ENCODE measurements around the gene PARVB.
"Not testable (repeated sequence)": the region's sequence is repeated elsewhere in the genome, so short reads cannot be mapped to it uniquely, and the experiment has no call there.

PARVB gene

DNA sequence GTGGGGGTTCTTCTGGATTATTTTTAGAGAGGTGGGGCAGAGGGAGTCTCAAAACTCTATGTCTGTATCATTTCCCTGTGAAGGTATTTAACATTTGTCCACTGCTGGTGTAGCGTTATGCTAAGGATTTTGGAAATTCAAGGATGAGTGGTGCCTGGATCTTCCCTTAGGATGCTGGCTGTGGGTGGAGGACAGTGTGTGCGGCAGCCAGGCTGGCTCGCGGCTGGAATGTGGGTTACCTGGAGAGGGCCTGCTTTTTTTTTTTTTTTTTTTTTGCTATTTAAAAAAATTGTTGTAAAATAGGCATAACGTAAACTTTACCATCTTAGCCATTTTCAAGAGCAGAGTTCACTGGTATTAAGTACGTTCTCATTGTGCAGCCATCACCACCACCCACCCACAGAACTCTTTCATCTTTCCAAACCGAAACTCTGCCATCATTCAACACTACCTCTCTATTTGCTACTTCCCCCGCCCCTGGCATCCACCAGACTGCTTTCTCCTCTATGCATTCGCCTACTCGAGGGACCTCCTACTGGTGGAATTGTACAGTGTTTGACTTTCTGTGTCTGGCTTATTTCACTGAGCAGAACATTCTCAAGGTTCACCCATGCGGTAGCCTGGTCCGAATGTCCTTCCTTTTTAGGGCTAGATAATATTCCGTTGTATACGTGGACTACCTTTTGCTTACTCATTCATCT lies 67.1 kb downstream of the PARVB start:
- no peak for DNase-seq

DNA sequence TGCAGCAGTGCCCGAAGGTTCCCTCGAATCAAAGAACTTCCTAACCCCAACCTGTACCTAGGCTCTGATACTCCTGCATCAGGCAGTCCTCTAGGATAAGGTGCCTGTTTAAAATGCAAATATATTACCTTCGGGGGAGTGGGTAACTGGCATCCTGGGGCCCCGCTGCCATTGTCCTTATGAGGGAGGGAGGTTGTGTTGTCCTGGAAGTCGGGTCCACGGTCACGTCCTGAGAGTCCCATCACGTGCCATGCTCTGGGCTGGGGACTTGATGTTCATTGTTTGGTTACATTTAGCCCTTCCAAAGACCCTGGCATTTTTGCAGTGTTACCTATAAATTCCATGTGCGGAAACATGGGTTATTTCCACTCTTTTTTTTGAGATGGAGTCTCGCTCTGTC lies 67.6 kb downstream of the PARVB start:
- no peak for DNase-seq

DNA sequence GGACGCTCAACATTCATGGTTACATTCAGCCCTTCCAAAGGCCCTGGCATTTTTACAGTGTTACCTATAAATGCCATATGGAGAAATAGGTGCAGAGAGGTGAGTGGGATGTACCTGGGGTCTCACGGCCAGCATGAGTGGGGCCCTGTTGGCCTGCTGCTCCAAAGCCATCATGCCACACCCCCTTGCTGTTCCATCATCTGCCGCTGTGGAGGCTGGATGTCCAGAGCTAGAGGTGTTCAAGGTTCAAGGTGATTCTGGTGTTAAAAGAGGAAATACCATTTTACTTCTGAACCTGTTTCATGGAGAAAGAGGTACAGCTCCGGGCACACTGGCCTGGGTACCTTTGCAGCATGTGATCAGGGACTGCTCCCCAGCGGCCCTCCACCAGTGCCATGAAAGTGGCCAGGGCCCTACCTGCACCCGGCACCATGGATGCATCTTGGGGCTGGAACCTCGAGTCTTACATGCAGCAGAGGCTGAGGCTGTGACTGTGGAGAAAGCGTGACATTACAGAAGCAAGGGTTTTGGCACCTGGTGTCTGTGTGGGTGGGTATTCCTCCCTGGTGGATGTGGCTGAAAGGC lies 68.6 kb downstream of the PARVB start:
- DNase-seq: no peak

DNA sequence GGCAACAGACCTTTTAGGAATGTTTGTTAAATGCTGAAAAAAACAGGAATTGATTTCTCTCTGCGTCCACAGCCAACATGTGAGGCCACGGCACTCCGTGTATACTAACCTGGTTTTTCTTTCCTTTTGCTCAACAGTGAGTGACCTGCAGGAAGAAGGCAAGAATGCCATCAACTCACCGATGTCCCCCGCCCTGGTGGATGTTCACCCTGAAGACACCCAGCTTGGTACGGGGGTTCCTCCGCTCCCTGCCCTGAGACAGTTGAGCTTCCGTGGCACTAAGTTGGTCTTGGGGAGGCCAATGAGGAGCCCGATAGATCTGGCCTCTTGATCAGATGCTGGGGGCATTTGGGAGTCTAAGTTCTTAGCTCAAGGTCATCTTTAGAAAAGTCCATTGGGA lies 69.7 kb downstream of the PARVB start:
- DNase-seq: no peak

DNA sequence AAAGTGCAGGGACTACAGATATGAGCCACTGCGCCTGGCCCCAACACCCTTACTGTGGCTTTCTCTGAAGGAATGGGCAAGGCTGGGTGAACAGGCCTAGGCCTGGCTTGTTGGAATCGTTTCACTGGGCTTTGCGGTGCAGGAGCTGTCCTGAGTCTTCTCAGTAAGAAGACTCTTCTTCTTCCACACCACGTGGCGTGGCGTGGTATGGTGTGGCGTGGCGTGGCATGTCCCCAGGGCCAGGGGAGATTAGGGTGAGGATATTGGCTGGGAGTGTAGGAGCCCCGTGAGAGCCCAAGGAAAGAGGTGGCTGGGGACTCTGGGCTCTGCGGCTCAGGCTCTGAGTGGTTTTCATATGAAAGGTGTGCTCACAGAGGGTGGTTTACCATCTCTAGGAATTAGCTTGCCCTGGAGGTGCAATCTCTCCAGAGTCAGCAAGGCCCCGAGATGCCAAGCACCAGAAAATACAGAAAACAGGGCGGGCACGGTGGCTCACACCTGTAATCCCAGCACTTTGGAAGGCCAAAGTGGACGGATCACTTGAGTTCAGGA lies 70.7 kb downstream of the PARVB start:
- no peak for DNase-seq

DNA sequence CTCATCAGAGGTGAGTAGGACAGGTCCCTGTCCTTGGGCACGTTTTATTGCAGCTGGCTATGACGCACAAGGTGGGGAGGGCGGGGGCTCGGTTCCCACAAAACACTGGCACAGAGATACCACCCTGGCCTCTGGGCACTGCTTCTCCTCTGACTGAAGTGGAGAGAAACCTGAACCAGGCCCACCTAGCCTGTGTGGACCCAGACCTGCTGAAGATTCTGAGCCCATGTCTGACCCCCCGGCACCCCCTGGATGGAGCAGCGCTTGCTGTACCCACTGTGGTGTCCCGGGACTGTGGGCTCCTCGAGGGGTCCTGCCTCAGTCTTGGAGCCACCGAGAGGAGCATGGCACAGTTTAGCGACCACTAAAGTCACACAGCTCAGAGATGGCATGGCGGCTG lies 72.6 kb downstream of the PARVB start:
- DNase-seq: no peak

DNA sequence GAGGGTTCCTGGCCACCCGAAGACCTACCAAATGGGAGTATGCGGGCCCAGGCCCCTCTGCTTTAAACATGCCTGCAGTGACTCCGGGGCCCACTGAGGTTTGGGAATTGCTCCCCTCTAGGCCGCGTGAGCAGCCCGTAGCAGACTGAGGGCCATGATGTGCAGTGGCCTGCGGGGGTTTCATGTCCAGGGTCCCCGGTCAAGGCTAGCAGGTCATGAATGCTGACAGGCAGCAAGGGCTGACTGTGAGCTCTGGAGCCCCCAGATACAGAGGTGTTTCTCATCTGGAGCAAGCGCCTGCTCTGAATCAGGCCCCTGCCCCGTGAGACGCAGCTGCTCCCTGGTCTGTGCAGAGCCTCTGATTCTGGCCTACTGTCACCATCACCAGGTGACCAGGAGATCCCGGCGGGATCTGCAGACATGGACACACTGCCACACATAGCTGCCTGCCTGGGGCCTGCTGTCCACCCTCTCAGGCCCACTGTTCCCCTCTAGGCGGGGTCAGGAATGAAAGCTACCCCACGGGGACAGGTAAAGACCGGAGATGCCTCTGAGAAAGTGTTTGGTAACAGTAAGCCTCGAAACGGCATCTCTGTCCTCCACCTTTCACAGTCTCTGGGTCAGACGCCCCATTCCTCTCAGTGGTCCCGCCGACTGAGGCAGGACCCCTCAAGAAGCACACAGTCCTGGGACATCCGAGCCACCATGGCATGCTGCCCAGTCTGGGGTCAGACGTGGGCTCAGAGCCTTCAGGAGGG lies 73.3 kb downstream of the PARVB start:
- no peak for DNase-seq

DNA sequence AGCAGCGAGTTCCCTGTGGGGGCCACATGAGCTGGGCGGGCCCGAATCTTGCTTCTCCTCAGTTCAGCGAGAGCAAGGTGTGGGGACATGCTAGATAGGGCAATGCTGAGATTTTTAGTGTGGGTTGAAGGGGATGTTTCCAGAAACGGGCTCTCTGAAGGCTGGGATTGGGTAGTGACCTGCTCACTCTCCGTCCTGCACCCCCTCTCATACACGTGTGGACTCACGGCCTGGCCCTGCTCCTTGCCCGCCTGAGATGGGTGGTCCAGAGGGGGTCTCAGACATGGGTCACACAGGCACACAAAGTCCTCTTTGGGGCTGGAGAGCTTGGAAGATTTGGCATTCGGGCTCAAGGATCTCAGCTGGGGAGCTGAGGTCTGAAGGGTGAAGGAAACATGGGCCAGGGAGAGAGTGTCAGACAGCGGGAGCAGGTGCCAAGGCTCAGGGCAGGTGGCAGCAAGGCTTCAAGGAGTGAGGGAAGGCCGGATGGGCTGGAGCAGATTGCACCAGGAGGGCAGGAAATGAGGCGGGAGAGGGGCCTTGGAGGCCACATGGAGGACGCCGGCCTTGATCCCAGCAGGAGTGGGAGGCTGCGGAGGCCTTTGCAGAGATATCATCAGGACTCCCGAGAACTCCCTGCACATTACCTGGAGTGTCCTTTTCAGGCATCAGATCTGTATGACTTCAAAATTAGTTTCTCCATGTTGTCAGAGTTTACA lies 74.1 kb downstream of the PARVB start:
- no peak for DNase-seq

DNA sequence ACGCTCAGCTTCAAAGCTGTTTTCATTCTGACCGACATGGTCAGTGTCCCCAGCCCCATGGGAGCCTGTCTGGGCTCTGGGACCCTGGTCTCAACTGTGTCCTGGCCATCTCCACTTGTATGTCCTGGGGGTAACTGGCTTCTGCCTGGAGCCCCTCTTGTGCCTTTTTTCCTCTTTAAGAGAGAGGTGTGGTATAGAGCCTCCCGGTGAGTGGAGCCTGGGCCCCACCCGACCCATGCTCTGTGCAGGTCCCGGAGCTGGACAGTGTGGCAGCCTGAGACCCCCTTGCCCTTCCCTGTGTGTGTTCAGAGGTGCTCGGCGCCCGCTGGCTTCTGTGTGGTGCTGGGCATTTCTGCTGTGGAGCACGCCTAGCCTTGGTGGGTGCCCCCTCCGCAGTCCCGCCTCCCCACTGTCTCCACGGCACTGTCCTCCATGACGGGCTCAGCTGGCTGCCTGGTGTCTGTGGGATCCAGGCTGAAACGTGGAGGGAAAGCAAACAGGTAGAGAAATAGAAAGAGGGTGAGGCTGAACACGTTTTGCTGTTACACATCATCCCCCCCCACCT lies 74.9 kb downstream of the PARVB start:
- no peak for DNase-seq

DNA sequence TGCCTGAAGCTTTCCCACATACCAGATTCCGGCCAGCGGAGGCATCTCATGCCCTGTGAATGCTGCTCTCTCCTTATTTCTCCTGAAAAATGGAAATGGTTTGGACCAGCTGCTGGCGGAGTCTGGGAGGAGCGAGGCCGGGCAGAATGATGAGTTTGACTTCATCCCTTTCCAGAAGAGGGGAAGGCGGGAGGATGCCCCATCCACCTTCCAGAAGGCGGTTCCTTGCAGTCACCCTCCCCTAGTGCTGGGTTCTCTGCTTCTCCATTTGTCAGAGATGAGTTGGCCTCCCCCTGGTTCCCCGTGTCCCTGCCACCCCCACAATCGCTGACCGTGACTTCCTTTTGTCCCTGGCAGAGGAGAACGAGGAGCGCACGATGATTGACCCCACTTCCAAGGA lies 75.6 kb downstream of the PARVB start:
- no peak for DNase-seq

DNA sequence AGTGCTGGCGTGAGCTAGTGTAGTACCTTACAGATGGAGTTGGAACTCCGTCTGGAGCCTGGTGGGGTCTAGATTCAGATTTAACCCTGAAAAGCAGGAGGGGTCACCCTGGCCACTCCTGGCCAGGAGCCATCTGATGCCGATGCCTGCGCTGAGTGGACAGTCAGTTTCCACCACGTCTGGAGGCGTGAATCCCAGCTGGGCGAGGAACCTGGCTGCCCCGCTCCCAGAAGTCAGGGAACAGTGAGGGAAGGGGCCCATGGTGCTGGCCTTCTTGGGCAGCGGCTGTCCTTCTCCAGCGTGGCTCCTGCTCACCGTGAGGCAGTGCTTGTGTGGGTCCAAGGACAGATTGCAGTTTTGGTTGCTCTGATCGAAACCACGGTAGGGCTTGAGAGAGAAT lies 76.3 kb downstream of the PARVB start:
- no peak for DNase-seq

DNA sequence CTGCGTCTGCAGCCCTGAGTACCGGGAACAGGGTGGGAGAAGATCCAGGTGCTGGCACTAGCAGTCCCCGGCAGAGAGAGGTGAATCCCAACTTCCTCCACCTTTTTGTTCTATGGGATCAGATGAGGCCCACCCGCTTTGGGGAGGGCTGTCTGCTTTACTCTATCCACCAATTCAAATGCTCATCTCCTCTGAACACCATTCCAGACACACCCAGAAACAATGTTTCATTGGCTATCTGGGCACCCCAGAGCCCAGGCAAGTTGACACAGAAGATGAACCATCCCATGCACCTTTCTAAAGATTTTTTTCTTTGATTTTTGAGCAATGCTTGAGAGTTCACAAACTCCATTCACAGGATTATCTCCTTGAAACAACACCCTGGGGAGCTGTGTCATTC lies 78.0 kb downstream of the PARVB start:
- no peak for DNase-seq

DNA sequence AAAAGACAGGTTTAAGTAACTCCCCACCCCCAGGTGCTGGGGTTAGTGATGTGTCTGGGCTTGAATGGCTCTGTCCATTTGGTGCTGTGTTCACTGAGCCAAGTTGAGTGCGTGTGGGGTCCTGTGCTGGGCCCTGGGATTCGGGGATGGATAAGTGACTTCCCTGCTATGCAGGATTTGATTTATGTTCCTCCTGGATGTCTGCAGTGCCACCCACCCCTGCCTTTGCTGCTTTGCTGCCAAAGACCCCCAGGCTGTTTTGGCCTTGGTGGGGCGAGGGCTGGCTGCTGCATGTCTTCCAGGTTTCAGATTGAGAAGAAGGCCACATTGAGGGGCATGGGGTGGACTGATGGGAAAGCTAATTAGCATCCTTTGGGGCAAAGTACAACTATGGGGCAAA lies 78.8 kb downstream of the PARVB start:
- no peak for DNase-seq

DNA sequence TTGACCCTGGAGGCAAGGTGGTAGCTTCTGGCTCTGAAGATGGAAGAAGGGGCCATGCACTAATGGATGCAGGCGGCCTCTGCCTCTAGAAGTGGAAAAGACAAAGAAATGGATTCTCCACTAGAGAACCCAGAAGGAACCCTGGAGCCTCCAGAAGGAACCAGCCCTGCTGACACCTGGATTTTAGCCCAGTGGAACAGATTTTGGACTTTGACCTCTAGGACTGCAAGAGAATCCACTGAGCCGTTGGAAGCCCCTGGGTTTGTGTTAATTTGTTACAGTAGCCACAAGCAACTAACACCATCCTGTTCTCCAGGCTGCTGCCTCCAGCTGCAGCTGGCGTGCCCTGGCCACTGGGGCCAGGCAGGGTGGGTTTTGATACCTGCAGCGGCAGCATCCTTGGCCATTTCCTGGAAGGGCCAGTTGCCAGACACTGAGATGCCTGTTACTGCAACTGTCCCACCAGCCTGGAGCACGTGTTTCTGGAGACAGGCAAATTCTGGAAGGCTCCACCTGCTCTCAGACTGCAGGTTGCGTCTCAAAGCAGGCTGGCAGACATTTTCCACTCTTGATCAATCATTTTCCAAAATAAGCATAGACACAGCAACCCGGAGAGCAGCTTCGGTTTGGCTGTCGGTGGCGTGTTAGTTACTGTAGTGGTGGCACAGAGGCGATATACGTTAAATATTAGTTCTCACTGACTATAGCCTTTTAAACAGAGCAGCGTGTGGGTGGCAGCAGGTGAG lies 79.8 kb downstream of the PARVB start:
- DNase-seq: no peak

DNA sequence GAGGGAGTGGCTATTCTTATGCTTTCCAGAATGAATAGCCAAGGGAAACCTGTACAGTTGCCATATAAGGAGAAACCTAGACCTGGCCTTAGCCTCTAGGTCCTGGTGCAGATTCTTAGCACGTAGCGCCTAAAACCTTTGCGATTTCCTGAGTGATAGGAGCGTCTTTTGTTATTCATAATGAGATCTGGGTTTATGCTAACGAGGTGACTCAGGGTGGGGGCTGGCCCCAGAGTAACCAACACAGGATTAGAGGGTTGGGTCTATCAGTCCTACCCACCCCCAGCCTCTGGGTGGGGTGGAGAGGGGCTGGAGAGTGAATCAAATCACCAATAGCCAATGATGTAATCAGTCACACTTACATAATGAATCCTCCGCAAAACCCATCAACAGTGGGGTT lies 83.2 kb downstream of the PARVB start:
- DNase-seq: no peak

DNA sequence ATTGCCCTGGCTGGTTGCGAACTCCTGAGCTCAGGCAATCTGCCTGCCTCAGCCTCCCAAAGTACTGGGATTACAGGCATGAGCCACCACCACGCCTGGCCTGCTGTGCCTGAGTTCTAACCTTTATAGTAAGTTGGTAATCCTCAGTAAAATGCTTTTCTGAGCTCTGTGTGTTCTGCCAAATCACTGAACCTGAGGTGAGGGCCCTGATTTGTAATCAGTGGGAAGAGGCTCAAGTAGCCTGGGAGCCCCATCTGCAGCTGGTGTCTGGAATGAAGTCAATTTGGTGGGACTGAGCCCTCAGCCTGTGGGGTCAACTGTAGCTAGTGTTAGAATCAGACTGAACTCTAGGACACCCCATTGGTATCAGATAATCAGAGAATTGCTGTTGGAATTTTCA lies 84.0 kb downstream of the PARVB start:
- DNase-seq: no peak

DNA sequence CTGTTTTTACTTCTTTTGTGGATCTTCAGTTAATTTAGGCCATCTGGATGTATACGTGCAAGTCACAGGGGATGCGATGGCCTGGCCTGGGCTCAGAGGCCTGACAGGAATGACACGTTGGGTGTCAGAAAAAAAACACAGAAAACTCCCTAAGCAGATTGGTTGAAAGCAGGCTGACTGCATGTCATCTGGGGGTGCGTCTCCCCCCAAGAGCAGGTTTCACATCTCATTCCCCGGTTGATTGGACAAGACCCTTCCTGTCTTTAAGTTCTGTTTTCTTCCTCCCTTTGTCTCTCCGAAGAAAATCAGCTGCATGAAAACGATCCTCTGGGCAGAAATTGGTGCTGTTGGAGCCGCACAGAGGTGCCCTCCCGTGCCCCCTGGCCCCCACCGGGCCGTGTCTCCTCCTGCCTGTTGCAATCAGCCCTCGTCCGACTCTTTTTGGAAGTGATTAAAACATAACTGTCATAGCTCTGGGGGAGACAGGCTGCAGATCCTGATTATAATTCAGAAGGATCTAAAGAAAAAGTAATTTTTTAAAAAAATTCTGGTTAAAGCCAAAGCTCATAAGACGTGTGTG lies 84.8 kb downstream of the PARVB start:
- no peak for DNase-seq

DNA sequence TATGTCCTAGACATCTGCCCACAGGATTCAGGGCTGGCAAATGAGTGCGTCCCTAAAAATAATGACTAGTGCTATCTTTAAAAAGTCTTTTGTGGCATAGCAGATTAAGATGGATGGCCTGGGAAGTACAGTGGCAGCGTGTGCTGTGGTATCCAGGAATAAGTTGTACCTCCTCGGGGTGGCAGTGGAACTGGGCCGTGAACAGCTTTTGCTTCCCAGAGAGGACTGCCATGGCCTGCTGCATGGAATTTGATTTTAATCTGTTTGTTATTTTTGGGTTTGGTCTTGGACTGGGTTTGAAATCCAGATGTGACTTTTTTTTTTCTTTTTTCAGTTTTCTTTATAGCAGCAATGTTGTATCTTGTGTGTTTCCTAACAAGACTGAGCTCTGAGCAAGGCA lies 85.3 kb downstream of the PARVB start:
- no peak for DNase-seq

DNA sequence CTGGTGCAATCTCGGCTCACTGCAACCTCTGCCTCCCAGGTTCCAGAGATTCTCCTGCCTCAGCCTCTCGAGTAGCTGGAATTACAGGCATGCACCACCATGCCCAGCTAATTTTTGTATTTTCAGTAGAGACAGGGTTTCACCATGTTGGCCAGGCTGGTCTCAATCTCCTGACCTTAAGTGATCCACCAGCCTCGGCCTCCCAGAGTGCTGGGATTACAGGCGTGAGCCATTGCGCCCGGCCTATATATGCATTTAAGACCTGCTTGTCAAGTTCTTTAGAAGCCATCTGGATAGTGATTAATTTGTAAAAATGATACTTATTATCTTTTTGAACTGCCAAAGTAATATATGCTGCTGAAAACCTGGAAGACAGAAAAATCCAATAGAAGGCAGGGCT lies 86.6 kb downstream of the PARVB start:
- DNase-seq: not testable (repeated sequence)

DNA sequence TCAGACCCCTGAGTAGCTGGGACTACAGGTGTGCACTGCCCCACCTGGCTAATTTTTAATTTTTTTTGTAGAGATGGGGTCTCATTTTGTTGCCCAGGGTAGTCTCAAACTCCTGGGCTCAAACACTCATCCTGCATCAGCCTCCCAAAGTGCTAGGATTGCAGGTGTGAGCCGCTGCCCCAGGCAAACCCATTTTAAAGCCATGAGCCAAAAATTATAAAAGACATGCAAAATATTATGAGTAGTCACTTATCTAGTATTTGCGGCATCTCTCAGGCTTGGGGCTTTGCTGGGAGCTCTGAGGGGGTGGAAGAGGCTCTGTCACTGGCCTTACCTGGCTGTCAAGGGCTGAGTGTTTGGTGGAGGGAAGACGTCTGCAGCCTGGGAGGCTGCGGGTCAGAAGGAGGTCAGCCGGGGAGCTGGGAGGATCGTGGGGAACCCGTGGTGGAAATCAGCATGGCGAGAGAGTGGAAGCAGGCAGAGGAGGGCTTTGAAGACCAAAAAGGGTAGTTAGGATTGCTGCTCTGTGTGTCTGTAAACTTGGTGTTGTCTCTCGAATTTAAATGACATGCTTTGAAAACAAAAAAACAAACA lies 87.6 kb downstream of the PARVB start:
- no peak for DNase-seq

DNA sequence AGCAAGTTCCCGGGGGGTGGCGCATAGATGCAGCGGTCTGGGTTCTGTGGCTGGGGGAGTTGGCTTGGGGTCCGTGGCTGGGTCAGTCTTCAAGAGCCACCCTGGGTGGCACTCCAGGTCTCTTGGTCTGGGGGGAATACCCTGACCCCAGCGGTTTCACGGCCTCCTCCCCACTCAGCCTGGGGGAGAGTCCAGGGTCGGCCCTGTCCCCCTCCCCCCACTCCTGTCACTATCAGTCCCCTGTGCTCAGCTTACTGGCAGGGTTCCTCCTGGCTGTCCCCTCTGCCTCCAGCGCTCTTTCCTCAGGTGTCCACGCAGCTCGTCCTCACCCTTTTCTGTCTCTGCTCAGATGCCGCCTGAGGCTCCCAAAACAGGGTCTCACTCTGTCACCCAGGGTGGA lies 88.1 kb downstream of the PARVB start:
- no peak for DNase-seq

DNA sequence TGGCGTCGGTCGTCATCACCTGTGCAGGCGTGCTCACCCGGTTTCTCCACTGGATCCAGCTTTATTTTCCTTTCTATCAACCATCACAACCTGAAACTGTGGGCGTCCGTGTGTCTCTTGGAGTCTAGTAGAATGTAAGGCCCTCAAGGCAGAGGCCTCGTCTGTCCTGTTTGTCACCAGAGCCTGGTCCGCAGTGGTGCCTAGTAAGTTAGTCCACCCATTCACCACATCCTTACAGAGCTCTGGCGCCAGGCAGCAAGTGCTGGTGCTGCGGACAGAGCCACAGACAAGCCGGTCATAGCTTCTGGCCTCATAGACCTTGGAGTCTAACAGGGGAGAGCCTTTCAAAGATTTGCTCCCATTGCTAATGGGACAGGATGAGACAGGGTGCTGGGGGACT lies 92.2 kb downstream of the PARVB start:
- DNase-seq: no peak

All from stimulated activated naive CD4-positive, alpha-beta T cell (primary cell).